Measurements from ENCODE around the gene KRT1.

DNA sequence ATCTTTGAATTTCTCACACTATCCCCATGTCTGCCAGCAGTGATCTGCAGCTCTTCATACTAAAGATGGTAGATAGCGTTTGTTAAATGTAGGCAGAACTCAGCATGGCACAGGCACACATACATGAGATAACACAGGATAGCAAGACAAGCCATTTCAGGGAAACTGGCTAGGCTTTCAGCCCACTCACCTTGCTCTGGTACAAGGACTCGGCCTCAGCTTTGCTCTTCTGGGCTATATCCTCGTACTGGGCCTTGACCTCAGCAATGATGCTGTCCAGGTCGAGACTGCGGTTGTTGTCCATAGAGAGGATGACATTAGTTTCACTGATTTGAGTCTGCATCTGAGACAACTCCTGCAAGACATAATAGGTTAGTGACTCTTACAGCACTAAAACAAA lies 3.1 kb downstream of the KRT1 start:
- TF ChIP-seq POLR2AphosphoS5 (IDR thresholded peaks at IDR 0.05) (no peak), SMC3 (conservative IDR thresholded peaks at IDR 0.05; ENCODE audit: poor library complexity) (no peak), EP300 (conservative IDR thresholded peaks at IDR 0.05; ENCODE audit: poor library complexity, severe bottlenecking) (no peak), EZH2 (IDR thresholded peaks at IDR 0.05; ENCODE audit: borderline replicate concordance, insufficient read depth, low read length, poor library complexity, severe bottlenecking) (no peak), MXI1 (conservative IDR thresholded peaks at IDR 0.05; ENCODE audit: poor library complexity, severe bottlenecking) (no peak), RAD21 (conservative IDR thresholded peaks at IDR 0.05) (no peak)
- TF ChIP-seq, protein P1, sequence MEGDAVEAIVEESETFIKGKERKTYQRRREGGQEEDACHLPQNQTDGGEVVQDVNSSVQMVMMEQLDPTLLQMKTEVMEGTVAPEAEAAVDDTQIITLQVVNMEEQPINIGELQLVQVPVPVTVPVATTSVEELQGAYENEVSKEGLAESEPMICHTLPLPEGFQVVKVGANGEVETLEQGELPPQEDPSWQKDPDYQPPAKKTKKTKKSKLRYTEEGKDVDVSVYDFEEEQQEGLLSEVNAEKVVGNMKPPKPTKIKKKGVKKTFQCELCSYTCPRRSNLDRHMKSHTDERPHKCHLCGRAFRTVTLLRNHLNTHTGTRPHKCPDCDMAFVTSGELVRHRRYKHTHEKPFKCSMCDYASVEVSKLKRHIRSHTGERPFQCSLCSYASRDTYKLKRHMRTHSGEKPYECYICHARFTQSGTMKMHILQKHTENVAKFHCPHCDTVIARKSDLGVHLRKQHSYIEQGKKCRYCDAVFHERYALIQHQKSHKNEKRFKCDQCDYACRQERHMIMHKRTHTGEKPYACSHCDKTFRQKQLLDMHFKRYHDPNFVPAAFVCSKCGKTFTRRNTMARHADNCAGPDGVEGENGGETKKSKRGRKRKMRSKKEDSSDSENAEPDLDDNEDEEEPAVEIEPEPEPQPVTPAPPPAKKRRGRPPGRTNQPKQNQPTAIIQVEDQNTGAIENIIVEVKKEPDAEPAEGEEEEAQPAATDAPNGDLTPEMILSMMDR (IDR thresholded peaks at IDR 0.05; ENCODE audit: poor library complexity, severe bottlenecking): no peak
- TF ChIP-seq, protein P2, sequence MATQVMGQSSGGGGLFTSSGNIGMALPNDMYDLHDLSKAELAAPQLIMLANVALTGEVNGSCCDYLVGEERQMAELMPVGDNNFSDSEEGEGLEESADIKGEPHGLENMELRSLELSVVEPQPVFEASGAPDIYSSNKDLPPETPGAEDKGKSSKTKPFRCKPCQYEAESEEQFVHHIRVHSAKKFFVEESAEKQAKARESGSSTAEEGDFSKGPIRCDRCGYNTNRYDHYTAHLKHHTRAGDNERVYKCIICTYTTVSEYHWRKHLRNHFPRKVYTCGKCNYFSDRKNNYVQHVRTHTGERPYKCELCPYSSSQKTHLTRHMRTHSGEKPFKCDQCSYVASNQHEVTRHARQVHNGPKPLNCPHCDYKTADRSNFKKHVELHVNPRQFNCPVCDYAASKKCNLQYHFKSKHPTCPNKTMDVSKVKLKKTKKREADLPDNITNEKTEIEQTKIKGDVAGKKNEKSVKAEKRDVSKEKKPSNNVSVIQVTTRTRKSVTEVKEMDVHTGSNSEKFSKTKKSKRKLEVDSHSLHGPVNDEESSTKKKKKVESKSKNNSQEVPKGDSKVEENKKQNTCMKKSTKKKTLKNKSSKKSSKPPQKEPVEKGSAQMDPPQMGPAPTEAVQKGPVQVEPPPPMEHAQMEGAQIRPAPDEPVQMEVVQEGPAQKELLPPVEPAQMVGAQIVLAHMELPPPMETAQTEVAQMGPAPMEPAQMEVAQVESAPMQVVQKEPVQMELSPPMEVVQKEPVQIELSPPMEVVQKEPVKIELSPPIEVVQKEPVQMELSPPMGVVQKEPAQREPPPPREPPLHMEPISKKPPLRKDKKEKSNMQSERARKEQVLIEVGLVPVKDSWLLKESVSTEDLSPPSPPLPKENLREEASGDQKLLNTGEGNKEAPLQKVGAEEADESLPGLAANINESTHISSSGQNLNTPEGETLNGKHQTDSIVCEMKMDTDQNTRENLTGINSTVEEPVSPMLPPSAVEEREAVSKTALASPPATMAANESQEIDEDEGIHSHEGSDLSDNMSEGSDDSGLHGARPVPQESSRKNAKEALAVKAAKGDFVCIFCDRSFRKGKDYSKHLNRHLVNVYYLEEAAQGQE (IDR thresholded peaks at IDR 0.05; ENCODE audit: borderline replicate concordance): no peak

Measured in neural cell (in vitro differentiated cells).